HG03064 (cell line): ENCODE data around the gene GALNS.

ENCODE experiments used
- ATAC-seq: cut with Tn5 transposase; IDR thresholded peaks from one replicate; pipeline ENCODE4 v1.9.1; 2021; ENCODE audit warnings: low read depth; ENCODE audit not compliant: unreplicated experiment

The GALNS gene

DNA sequence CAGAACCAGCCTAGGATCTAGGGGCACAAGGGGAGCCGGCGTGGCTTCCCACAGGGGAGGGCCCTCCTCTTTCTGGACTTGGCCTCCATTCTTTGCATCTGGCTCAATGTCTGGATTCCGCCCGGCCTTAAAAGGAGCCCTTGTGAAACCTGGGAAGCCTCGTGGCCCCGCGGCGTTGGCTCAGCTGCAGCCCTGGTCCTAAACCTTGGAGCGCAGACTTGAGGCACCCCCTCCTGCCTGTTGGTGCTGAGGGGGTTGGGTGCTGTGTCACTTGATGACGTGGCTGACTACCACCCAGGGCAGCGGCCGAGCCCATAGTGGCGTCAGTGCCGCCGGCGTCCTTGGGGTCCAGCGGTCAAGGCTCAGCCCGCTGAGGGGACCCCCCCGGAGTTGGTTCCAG lies 4.6 kb upstream of the GALNS start:
- ATAC-seq: no peak

DNA sequence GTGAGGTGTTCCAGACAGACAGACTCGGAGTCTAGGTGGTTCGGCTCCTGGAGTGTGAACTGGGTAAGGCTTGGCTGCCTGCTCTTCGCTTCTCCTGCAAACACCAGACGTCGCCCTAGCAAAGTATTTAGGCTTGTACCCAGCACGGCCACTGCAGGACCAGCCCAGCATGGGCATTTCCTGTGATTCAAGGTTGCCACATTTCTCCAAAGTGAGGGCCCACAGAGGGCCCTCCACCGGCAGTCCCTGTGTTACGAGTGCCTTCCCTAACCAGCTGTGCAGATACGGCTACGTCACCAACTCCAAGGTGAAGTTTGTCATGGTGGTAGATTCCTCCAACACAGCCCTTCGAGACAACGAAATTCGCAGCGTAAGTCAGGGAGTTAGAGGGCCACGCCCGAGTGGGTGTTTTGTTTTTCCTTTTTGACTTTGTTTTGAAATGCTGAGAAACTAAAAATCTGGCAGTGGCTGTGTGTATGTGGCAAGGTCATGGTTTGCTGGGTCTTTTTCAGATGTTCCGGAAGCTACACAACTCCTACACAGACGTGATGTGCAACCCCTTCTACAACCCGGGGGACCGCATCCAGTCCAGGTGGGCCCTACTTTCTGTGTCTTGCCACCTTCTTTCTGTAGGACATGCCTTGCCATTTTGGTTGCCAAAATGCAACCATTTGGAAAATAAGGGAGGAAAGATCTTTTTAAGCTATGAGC lies 2.8 kb upstream of the GALNS start:
- ATAC-seq: no peak

DNA sequence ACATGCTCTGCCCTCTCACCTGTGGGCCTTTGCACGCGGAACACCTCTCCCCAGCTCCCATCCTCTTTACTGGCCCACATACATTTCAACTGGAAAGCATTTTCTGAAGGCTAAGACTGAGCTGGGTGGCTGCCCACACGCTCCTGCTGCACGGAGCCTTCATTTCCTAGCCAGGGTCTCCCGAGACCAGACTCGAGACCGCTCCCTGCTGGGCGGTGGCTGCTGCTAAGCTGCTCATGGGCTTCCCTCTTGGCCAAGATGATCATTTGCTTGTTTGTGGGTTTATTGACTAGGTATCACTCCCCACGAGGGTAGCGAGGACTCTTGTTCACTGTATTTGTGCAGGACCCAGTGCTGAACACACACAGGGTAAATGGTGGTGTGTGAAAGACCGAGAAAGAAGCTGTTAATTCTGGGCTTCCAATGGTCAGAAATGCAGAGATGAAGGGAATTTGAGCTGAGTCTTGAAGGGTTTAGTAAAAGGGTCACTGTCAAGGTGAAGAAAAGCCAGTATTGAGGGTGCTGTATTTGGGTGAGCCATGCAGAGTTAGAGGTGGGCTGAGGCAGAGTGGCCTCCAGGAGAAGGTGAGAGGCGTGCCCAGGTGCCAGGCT lies 1.1 kb upstream of the GALNS start:
- no peak for ATAC-seq

DNA sequence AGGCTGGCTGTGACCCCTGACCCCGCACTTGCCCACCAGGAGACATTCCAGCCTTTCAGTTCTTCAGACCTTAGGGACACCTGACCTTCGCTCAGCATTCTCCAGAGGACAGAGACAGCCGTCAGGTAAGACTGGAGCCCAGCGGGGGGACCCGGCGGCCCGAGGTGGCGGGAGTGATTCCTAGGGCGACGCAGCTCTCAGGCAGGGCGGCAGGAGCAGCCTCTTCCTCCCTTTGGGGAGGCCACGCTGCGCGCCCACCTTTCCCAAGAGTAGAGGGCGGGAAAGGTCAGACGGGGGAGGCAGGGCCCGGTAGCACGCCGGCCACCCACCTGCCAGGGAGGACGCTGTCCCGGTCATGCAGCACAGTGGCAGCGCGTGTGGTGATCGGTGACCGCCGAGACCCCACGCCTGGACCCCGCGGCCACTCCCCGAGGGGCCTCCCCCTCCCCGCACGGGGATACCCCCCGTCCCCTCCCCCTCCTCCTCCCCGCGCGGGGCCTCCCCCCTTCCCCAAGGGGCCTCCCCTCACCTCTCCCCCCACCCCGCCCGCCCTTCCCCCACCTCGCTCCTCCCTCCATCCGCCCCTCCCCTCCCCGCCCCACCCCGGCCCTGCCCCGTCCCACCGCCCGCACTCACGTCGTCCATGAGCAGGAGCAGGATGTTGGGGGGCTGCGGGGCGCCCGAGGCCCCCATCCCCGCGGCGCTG lies 472 bp downstream of the GALNS start:
- no peak for ATAC-seq

DNA sequence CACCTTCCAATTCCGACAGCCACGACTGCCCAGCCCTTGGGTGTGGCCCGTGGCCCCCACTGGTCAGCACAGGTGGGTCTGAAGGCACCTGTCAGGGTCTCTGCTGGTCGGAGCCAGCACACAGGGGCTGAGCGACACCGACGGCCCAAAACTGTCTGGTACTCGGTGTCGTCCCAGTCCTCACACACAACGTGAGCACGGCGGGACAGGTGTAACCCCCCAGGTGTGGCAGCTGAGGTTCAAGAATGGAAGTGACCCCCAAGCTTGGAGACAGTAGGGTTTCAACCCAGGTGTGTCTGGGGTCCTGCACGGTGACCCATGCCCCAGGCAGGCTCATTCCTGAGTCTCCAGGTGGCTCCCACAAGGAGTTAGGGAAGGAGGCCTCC lies 1.0 kb downstream of the GALNS start:
- no peak for ATAC-seq

DNA sequence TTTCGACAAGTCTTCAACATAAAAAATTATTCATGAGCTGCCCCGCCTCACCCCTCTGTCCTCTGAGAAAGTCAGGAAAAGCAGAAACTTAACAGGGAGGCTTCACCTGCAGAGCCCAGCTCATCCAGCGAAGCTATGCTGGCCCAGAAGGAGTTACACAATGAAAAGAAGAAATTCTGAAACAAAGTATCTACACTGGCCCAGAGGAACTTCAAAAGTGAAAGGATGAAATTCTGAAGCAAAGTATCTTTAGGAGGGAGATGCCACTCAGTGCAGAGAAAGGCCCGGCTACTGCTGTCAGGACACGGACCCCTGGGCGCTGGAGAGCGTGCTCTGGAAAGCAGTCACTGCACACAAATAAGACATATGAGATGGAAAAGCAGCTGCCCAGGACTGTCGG lies 1.6 kb downstream of the GALNS start:
- no peak for ATAC-seq

DNA sequence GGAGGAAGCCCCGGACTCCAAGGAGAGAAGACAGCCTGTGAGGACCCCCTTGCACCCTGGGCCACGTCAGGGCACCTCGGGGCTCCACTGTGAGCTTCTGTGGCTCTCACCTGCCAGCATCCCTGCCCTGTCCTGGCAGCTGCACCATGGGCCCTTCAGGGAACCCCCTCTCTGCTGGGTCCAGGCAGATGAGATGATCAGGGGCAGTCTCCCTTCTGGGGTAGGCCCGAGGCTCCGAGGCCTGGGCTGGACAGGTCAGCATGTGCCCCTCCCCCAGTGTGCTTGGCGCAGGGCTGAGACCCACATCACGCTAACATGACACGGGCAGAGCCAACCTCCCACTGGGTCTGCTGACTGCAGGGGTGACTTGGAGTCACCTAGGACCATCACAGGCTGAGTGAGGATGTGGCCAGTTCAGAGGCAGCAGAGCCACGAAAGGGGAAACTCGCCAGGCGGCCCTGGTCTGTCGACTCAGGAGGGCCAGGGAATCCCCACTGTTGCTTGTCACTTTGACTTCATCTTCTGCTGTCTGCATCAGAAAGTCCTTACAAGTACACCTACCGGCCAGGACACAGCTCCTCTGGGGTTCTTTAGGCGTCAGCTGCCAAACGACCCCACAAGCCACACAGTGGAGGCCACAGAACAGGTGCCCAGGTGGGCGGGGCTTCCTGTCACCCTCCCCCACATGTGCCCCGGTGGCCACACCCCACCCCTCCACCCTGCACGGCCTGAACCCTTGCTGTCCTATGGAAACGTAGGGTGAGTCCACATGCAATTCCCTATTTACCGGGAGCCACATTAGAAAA lies 2.2 kb downstream of the GALNS start:
- ATAC-seq: no peak

DNA sequence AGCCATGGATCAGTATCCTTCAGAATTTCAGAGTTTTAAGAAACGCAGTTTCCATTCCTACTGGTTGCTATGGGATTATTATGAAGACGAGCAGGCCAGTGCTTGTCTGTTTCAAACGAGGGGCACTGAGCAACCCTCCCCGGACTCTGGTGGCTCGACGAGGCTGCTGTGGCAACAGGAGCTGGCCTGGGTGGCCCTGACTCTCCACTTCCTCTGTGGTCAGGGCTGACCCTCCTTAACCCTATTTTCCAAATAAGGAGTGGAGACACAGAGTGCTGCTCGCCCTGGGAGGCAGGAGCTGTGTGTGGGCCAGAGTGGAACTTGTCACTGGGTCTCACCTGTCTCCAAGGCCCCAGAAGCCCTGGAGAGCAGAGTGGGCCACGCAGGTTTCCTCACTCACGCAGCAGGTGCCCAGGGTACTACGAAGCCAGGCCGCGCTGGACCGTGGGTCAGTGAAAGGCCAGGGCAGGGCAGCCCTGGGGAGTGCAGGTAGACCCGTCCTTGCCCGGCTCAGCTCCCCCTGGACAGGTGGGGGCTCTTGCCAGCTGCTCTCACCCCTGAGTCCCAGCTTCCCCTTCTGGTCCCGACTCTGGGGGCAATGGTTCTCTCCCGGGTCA lies 3.3 kb downstream of the GALNS start:
- no peak for ATAC-seq

DNA sequence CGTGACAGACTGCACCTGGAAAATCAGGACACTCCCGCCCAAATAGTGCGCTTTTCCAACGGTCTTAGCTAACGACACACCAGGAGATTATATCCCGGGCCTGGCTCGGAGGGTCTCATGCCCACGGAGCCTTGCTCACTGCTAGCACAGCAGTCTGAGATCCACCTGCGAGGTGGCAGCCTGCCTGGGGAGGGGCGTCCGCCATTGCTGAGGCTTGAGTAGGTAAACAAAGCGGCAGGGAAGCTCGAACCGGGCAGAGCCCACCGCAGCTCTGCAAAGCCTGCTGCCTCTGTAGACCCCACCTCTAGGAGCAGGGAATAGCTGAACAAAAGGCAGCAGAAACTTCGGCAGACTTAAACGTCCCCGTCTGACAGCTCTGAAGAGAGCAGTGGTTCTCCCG lies 5.1 kb downstream of the GALNS start:
- ATAC-seq: no peak

DNA sequence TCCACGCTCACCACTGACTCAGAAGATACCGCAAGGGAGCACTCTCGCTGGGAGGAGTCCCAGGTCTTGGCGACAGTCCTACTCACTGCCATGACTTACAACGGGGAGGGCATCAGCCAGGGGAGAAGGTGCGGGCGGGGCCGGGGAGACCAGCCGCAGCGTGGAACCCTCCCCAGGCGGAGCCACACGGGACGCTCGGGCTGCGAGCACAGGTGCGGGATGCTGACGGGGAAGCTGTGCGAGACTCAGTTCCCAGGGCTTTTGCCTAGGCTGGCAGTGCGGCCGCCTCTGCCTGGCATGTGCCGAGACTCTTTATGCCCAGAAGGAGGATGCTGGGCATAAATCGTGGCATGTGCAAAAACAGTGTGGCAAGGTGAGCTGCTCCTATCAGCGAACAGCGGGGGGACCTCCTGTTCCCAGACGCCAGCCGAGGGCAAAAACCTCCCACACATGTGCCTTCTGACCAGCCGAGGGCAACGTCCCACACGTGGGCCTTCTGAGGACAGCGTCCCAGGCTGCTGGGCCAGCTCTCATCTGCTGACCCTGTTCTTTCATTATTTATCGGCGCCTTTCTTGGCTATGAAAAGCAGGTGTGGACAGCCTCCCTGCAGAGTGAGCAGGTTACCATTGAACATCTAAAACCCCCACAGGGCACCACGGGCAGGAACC lies 6.1 kb downstream of the GALNS start:
- no peak for ATAC-seq

DNA sequence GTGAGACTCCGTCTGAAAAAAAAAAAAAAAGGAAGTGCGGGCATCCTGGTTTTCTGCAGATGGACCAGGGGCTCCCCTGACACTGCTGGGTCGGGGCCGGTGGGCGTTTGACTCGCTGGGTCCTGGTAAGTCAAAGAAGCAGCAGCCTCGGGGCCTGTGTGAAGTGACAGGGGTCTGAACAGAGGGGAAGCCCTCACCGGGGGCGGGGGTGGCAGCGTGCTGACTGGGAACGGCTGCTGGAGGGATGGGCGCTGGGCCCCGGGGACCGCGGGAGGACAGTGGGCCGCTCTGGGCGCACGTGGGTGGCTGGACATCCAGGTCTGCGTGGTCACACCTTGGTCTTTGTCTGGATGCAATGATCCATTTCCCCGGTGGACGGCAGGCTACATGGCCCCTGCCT lies 8.2 kb downstream of the GALNS start:
- ATAC-seq: no peak

DNA sequence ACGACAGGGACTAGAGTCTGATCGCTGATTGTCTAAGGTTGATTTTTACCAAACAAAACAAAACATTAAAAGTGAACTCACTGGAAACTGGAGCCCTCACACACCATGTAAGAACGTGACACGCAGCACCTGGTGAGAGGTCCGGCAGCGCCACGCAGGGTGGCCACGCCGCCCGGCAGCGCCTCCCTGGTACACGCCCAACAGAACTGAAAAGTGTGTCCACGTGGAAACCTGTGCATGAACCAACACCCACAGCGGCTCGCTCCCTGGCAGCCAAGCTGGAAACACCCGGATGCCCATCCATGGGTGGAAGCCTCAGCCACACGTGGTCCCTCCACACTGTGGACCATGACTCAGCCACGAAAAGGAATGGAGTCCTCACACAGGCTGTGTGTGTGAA lies 9.1 kb downstream of the GALNS start:
- ATAC-seq: no peak

DNA sequence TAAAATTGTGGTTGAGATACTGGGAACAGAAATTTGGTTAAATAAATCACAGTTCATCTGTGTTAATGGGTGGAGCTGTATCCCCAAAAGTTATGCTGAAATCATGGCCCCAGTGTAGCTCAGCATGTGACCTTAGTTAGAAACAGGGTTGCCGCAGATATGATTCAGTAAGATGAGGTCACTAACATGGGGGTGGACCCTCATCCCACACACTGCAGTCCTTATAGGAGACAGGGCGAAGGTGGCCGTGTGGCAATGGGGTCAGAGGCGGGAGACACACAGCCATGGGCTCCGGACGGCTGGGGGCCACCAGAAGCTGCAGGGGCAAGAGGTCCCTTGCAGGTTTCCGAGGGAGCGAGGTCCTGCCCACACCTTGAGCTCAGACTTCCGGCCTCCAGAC lies 10.7 kb downstream of the GALNS start:
- ATAC-seq: no peak

DNA sequence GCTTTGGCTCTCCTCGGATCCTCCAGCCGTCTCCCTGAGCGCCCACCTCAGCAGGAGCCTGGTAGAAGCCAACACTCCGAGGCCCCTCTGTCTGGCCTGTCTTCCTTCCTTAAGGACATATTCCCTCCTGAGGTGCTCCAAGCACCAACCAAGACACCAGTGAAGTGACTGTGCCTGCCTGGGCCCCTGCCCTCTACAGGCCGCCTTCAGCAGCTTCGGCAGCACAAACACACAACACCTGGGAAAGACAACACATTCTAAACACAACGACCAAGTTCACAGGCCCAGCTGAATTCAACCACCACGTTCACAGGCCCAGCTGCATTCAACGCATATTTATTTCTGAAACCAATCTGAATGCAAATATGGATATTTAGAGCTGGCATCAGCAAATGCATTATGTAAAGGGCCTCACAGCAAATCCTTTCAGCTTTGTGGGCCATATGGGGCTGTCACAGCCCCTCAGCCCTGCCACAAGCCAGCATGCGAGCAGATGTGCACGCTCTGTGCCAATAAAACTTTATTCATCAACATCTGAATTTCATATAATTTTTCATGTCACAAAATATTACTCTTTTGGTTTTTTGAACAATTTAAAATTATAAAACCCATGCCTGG lies 12.2 kb downstream of the GALNS start:
- no peak for ATAC-seq

DNA sequence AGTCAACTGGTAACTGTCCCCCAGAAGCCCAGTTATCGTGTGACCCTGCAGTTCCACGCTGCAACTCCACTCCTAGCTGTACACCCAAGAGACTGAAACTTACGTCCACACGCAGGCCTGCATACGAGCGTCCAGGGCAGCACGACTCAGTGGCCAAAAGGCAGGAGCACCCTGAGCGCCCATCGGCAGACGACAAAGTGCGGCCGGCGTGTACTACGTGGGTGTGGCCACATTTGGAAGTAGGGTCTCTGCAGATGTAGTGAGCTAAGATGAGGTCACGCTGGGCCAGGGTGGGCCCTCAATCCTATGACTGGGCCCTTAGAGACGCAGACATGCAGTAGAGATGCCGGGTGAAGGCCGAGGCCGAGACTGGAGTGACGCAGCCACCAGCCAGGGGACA lies 13.5 kb downstream of the GALNS start:
- ATAC-seq: no peak

DNA sequence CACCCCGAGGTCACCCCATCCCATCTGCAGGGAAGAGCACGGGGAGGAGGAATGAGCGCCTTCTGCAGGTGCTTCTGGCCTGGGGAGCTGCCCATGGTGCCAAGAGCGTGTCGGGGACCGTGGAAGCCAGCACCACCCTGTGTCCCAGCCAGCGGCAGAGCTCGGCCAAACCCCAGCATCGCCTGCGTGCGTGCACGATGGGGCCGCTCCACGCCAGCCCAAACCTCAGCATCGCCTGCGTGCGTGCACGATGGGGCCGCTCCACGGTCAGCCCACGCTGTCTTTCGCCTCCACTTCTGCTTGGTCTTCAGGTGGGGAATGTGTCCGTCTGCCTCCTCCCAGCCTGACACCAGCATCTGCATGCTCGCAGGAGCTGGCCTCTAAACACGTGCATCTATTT lies 13.9 kb downstream of the GALNS start:
- no peak for ATAC-seq

DNA sequence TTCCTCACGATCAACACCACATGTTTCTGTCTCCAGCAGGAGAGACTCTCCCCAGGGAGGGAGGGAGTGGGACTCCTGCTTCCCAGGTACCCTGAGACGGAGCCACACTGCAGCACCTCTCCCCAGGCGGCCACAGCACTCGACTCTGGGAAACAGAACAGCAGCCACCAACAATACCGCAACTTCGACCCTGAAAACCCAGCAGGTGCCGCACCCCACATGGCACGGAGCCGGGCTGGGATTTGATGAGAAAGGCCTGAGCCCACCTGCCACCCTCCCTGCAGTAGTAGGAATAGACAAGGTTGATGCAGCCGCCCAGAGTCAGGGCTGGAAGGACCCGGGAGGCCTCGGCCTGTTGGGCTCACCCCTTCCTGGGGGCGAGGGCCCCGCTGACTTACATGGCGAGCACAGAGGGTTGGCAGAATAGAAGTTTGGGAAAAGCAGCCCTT lies 14.4 kb downstream of the GALNS start:
- ATAC-seq: no peak

DNA sequence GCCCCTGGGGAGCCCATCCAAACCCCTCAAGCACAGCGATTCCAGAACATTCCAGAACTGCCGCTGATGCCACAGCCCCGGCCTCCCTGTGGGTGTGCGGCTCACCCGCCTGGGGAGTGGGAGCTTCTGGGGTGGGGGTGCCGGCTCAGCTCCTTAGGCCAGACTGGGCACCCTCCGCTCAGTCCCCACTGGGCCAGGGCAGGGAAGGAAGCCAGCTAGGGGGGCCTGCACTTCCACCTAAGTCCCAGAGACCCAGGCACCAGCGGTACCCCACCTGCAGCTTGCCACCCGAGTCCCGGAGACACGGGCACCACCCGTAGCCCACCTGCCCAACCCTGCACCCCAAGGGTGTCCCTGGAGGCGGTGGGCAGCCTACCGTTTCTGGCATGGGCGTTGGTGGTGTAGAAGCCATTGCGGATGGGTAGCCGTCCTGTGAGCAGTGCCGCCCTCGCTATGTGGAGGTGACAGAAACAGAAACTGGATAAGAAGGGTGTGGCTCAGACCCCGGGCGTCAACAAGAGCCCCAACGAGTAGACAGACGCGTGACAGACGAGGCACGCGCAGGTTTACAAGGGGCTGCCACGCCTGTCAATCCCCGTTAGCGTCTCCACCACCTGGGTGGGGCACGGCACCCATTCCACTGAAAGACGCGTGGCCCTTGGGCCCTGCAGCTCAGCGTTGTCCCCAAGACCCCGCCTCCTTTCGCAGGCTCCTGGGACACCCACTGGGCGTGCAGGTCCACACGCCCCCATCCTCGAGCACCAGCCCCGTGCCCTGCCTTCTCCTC lies 15.0 kb downstream of the GALNS start:
- no peak for ATAC-seq

DNA sequence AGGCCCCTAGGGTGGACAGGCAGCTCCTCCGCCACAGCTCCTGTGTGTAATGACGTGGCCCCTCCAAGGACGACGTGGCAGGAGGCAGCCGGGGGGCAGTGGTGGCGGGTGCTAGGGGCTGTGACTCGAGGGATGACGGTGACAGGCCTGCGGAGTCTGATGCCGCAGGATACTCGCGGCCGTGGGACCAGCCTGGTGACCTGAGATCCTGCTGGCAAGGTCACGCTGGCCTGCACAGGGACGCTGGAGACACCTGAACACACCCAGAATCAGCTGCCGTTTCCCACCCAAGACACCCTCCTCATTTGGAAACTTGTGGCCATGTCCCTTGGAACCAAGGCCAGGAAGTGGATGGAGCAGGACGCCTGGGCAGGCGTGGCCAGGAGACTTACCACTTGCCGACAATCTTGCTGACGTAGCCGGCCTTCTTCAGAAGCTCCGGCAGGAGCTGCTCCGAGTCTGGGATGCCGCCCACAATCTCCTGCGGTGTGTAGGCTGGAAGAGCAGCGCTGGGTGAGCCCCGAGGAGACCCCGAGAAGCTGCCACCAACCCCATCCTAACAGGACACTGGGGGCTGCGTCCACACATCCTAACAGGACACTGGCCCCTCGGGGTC lies 16.0 kb downstream of the GALNS start:
- ATAC-seq: no peak
